Measurements from ENCODE around the gene CACNA2D2. TPM values are rescaled to one million over a fixed set of nuclear protein-coding genes. Genes with fewer than 3 reads are reported as not detected.

CACNA2D2 gene
- polyA plus RNA-seq, 1 of the 3 experiments (the other 2 are of a cell fraction): 1.1 TPM

- no peaks in the 10 kb centered on the region for H4K20me1 ChIP-seq (ENCODE audit: insufficient read depth)
- H3K79me2 ChIP-seq (ENCODE audit: insufficient read depth): no peaks in the 10 kb centered on the region
- no peaks in the 10 kb centered on the region for H3K36me3 ChIP-seq (replicated peaks in 1 of 2; ENCODE audit: control insufficient read depth in 1 of 2, insufficient read depth in 2 of 2, low read length in 1 of 2)
- H3K27me3 ChIP-seq (ENCODE audit: insufficient read depth): peaks cover 25% of the 10 kb centered on the region
- peaks cover 0 to 46% of the 10 kb centered on the region in 2 experiments; a peak in 1 of 4 replicates for H3K4me1 ChIP-seq (ENCODE audit: control insufficient read depth in 1 of 2, insufficient read depth in 2 of 2, low read depth in 1 of 2, low read length in 1 of 2)
- no peak overlapping the region for H3K4me3 ChIP-seq (ENCODE audit: low read depth in 2 of 2, low read length in 1 of 2)
- POLR2A ChIA-PET: no interaction called here
- no peaks in the 10 kb centered on the region for H3F3A ChIP-seq (replicated peaks; ENCODE audit: insufficient read depth)
- H3K9ac ChIP-seq: no peak overlapping the region
- 63% methylated on average over 4 of the region's 4 CpGs for whole genome bisulfite sequencing (ENCODE audit: low lambda C conversion rate)
- no peaks in the 10 kb centered on the region for H3K9me3 ChIP-seq
- no peak overlapping the region for H3K4me2 ChIP-seq
- no peak for DNase-seq
- H2AFZ ChIP-seq (ENCODE audit: low read depth): no peak overlapping the region
- 0 out of 2 replicates have a peak, but pooled peaks have one; percentile 15 for TF ChIP-seq USF1 (IDR thresholded peaks at IDR 0.05; ENCODE audit: borderline replicate concordance, low read depth)
- TF ChIP-seq POLR2AphosphoS5 (IDR thresholded peaks at IDR 0.05; ENCODE audit: low read depth, low read length): no peak
- H3K27ac ChIP-seq (ENCODE audit: low read depth in 2 of 2, low read length in 1 of 2): no peak overlapping the region; a peak in 1 of 4 replicates
- no peaks in the 10 kb centered on the region for H3K9me2 ChIP-seq
- CTCF ChIA-PET: interaction anchor here (1.4 to 1.5 kb wide), 3 partner anchors 9 to 49 kb away, joined by 4 to 7 read pairs (median 5); no protein-coding TSS in a partner anchor
Observed at GRCh38 chr3:50493086-50493485, 10.3 kb downstream of the CACNA2D2 start.

GRCh38 chr3:50491023-50491422 is 12.4 kb downstream of the CACNA2D2 start:
- no peak overlapping the region; a peak in 1 of 4 replicates for H3K27ac ChIP-seq (ENCODE audit: low read depth in 2 of 2, low read length in 1 of 2)
- no peak overlapping the region for H3K4me2 ChIP-seq
- no peak overlapping the region for H3K4me3 ChIP-seq (ENCODE audit: low read depth in 2 of 2, low read length in 1 of 2)
- ChIA-PET CTCF (interaction anchor here (1.1 kb wide), 1 partner anchor 51 kb away, joined by 6 read pairs; no protein-coding TSS in a partner anchor), POLR2A (no interaction called here)
- no peak overlapping the region for H2AFZ ChIP-seq (ENCODE audit: low read depth)
- H3K4me1 ChIP-seq (ENCODE audit: control insufficient read depth in 1 of 2, insufficient read depth in 2 of 2, low read depth in 1 of 2, low read length in 1 of 2): peaks cover 0 to 42% of the 10 kb centered on the region in 2 experiments; a peak in 1 of 4 replicates
- WGBS (ENCODE audit: low lambda C conversion rate): 34% methylated on average over 5 of the region's 5 CpGs
- H3K79me2 ChIP-seq (ENCODE audit: insufficient read depth): no peaks in the 10 kb centered on the region
- H4K20me1 ChIP-seq (ENCODE audit: insufficient read depth): no peaks in the 10 kb centered on the region
- H3K9ac ChIP-seq: no peak overlapping the region
- no peak for DNase-seq
- peaks cover 12% of the 10 kb centered on the region for H3K27me3 ChIP-seq (ENCODE audit: insufficient read depth)
- TF ChIP-seq IRF3 (IDR thresholded peaks at IDR 0.05; ENCODE audit: low read depth, low read length) (no peak), YY1 (IDR thresholded peaks at IDR 0.05; ENCODE audit: low read depth) (no peak), RFX5 (IDR thresholded peaks at IDR 0.05; ENCODE audit: low read length) (no peak), ZBTB33 (IDR thresholded peaks at IDR 0.05; ENCODE audit: borderline replicate concordance, low read depth) (no peak), NRF1 (IDR thresholded peaks at IDR 0.05; ENCODE audit: low read depth, low read length) (no peak), FOSL2 (IDR thresholded peaks at IDR 0.05; ENCODE audit: borderline replicate concordance, low read depth) (no peak), CTCF (IDR thresholded peaks at IDR 0.05) (no peak), SMC3 (IDR thresholded peaks at IDR 0.05; ENCODE audit: low read depth, low read length) (no peak), GABPA (IDR thresholded peaks at IDR 0.05; ENCODE audit: low read depth) (no peak), MEF2A (IDR thresholded peaks at IDR 0.05; ENCODE audit: borderline replicate concordance, low read depth) (no peak), ELF1 (IDR thresholded peaks at IDR 0.05) (no peak), TAF1 (IDR thresholded peaks at IDR 0.05; ENCODE audit: borderline replicate concordance, low read depth, low read length) (no peak), RAD21 (IDR thresholded peaks at IDR 0.05; ENCODE audit: low read length) (no peak), FOXJ3 (CRISPR knock-in tag; IDR thresholded peaks at IDR 0.05) (no peak), RCOR1 (IDR thresholded peaks at IDR 0.05; ENCODE audit: low read length) (no peak), FOXM1 (IDR thresholded peaks at IDR 0.05; ENCODE audit: low read depth) (no peak), EZH2phosphoT487 (IDR thresholded peaks at IDR 0.05; ENCODE audit: borderline replicate concordance, low read depth) (no peak)
- no peaks in the 10 kb centered on the region for H3F3A ChIP-seq (replicated peaks; ENCODE audit: insufficient read depth)
- no peaks in the 10 kb centered on the region for H3K36me3 ChIP-seq (replicated peaks in 1 of 2; ENCODE audit: control insufficient read depth in 1 of 2, insufficient read depth in 2 of 2, low read length in 1 of 2)
- no peaks in the 10 kb centered on the region for H3K9me3 ChIP-seq
- H3K9me2 ChIP-seq: no peaks in the 10 kb centered on the region

Measured in SK-N-SH (cell line).